Neural progenitor cell (in vitro differentiated cells): ENCODE measurements around the gene TCHH.

Experiments
- EZH2 ChIP-seq: fragments of 200-600 bp; sonication (generic); IDR thresholded peaks from 2 replicates; pipeline ENCODE4 v1.6.1; 2017; ENCODE audit warnings: antibody characterized with exemption, mild to moderate bottlenecking, moderate library complexity
- EZH2phosphoT487 ChIP-seq: fragments of 200-600 bp; sonication (generic); IDR thresholded peaks from 2 replicates; pipeline ENCODE4 v1.6.1; 2017; ENCODE audit warnings: antibody characterized with exemption
- TF ChIP-seq, protein P1 (sequence below): fragments of 200-600 bp; sonication (generic); IDR thresholded peaks from 2 replicates; pipeline ENCODE4 v1.5.1; 2017; ENCODE audit warnings: antibody characterized with exemption, mild to moderate bottlenecking

- TF ChIP-seq EZH2 (no peak), EZH2phosphoT487 (no peak)
- TF ChIP-seq, protein P1, sequence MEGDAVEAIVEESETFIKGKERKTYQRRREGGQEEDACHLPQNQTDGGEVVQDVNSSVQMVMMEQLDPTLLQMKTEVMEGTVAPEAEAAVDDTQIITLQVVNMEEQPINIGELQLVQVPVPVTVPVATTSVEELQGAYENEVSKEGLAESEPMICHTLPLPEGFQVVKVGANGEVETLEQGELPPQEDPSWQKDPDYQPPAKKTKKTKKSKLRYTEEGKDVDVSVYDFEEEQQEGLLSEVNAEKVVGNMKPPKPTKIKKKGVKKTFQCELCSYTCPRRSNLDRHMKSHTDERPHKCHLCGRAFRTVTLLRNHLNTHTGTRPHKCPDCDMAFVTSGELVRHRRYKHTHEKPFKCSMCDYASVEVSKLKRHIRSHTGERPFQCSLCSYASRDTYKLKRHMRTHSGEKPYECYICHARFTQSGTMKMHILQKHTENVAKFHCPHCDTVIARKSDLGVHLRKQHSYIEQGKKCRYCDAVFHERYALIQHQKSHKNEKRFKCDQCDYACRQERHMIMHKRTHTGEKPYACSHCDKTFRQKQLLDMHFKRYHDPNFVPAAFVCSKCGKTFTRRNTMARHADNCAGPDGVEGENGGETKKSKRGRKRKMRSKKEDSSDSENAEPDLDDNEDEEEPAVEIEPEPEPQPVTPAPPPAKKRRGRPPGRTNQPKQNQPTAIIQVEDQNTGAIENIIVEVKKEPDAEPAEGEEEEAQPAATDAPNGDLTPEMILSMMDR, result no peak
Measured at GRCh38 chr1:152143150-152143887, 28.1 kb upstream of the TCHH start.
